DMS153 treated with DMSO at 0.1 percent for 48 hours (cell line): Measurements from ENCODE around the gene NETO1.

Experiments
- DNase-seq: peaks from one replicate; lab custom pipeline; 2025; ENCODE audit not compliant: unreplicated experiment; lab: John Stamatoyannopoulos, UW

The NETO1 gene

GRCh38 chr18:72867746-72868584 lies at the start of gene NETO1:
Gene NETO1 (minus strand): TSS chr18:72867987. CDS start chr18:72867291, 696 bp downstream.
- DNase-seq = no peak

- no peak for DNase-seq
These were observed 42.3 kb upstream of the NETO1 start for GRCh38 chr18:72910045-72910444.

- DNase-seq = no peak
These were observed 40.4 kb upstream of the NETO1 start for GRCh38 chr18:72908181-72908580.

- DNase-seq = no peak
These were observed 35.2 kb upstream of the NETO1 start for GRCh38 chr18:72903033-72903432.

GRCh38 chr18:72899338-72899737 lies 31.6 kb upstream of the NETO1 start:
- no peak for DNase-seq

GRCh38 chr18:72898870-72899269 lies 31.1 kb upstream of the NETO1 start:
- DNase-seq = no peak

- no peak for DNase-seq
These were observed 27.8 kb upstream of the NETO1 start for GRCh38 chr18:72895548-72895947.

- DNase-seq = no peak
These were observed 10.8 kb upstream of the NETO1 start for GRCh38 chr18:72878561-72878960.

GRCh38 chr18:72878143-72878542 lies 10.4 kb upstream of the NETO1 start:
- DNase-seq = no peak

GRCh38 chr18:72871091-72871490 lies 3.3 kb upstream of the NETO1 start:
- no peak for DNase-seq

- DNase-seq = no peak
These were observed 1.7 kb upstream of the NETO1 start for GRCh38 chr18:72869226-72870185.

- no peak for DNase-seq
These were observed 918 bp upstream of the NETO1 start for GRCh38 chr18:72868585-72869225.

GRCh38 chr18:72866901-72867745 lies 664 bp downstream of the NETO1 start:
- no peak for DNase-seq

- DNase-seq = no peak
These were observed 1.3 kb downstream of the NETO1 start for GRCh38 chr18:72866442-72866900.

- no peak for DNase-seq
These were observed 4.0 kb downstream of the NETO1 start for GRCh38 chr18:72863754-72864153.

GRCh38 chr18:72859088-72859487 lies 8.7 kb downstream of the NETO1 start:
- no peak for DNase-seq

- no peak for DNase-seq
These were observed 18.1 kb downstream of the NETO1 start for GRCh38 chr18:72849671-72850070.

- no peak for DNase-seq
These were observed 19.1 kb downstream of the NETO1 start for GRCh38 chr18:72848503-72849237.

GRCh38 chr18:72847771-72848170 lies 20.0 kb downstream of the NETO1 start:
- DNase-seq = no peak
